NCI-H510A treated with DMSO at 0.1 percent for 48 hours (cell line): ENCODE measurements around the gene MYO1C.

ENCODE experiments used
- DNase-seq: peaks from one replicate; lab custom pipeline; 2025; lab: John Stamatoyannopoulos, UW

MYO1C gene

GRCh38 chr17:1506649-1507267 lies 14.3 kb upstream of the MYO1C start:
- no peak for DNase-seq

GRCh38 chr17:1505586-1505985 lies 13.1 kb upstream of the MYO1C start:
- no peak for DNase-seq

- no peak for DNase-seq
Observed at GRCh38 chr17:1504866-1505265, 12.4 kb upstream of the MYO1C start.

- no peak for DNase-seq
Observed at GRCh38 chr17:1503699-1504098, 11.2 kb upstream of the MYO1C start.

GRCh38 chr17:1498869-1499268 lies 6.4 kb upstream of the MYO1C start:
- no peak for DNase-seq

GRCh38 chr17:1498233-1498632 lies 5.7 kb upstream of the MYO1C start:
- no peak for DNase-seq

- DNase-seq: no peak
Observed at GRCh38 chr17:1497831-1498230, 5.3 kb upstream of the MYO1C start.

- DNase-seq: no peak
Observed at GRCh38 chr17:1496869-1497268, 4.4 kb upstream of the MYO1C start.

GRCh38 chr17:1495265-1495989 lies 2.9 kb upstream of the MYO1C start:
- DNase-seq: no peak

- no peak for DNase-seq
Observed at GRCh38 chr17:1494736-1495253, 2.3 kb upstream of the MYO1C start.

GRCh38 chr17:1494203-1494602 lies 1.7 kb upstream of the MYO1C start:
- no peak for DNase-seq

GRCh38 chr17:1493291-1493980 lies 950 bp upstream of the MYO1C start:
- no peak for DNase-seq

GRCh38 chr17:1491443-1492248 lies 840 bp downstream of the MYO1C start:
- peak; percentile 9 for DNase-seq

- DNase-seq: peak; percentile 22
Observed at GRCh38 chr17:1490643-1491442, 1.6 kb downstream of the MYO1C start.

GRCh38 chr17:1488826-1489270 lies 3.6 kb downstream of the MYO1C start:
- no peak for DNase-seq

- no peak for DNase-seq
Observed at GRCh38 chr17:1487939-1488825, 4.3 kb downstream of the MYO1C start.

GRCh38 chr17:1486802-1487695 lies 5.4 kb downstream of the MYO1C start:
- no peak for DNase-seq

- DNase-seq: no peak
Observed at GRCh38 chr17:1485423-1486376, 6.8 kb downstream of the MYO1C start.
